Chondrocyte (in vitro differentiated cells): ENCODE results near the gene BICDL1. TPM values are rescaled to one million over a fixed set of nuclear protein-coding genes. Genes with fewer than 3 reads are reported as not detected.

Source experiments
- DNase-seq: peaks from one replicate; pipeline ENCODE4 v3.0.0; 2021; ENCODE audit warnings: mixed read lengths, low spot score
- H3K27ac Mint-ChIP-seq: one replicate; pipeline ENCODE4 v1.8.0; 2021; ENCODE audit warnings: mild to moderate bottlenecking, moderate library complexity, mixed read lengths; ENCODE audit not compliant: unreplicated experiment
- H3K27me3 Mint-ChIP-seq: 2 replicates; pipeline ENCODE4 v1.8.0; 2021; ENCODE audit warnings: low read depth, mixed read lengths
- H3K36me3 Mint-ChIP-seq: 2 replicates; pipeline ENCODE4 v1.8.0; 2021; ENCODE audit warnings: low read depth, mixed read lengths
- H3K4me1 Mint-ChIP-seq: 2 replicates; pipeline ENCODE4 v1.8.0; 2021; ENCODE audit warnings: low read depth, mild to moderate bottlenecking, mixed read lengths
- H3K4me3 Mint-ChIP-seq: one replicate; pipeline ENCODE4 v1.8.0; 2021; ENCODE audit warnings: mild to moderate bottlenecking, moderate library complexity, mixed read lengths; ENCODE audit not compliant: unreplicated experiment
- H3K9me3 Mint-ChIP-seq: 2 replicates; pipeline ENCODE4 v1.8.0; 2021; ENCODE audit warnings: low read depth, mixed read lengths
- CTCF ChIP-seq: fragments of 200-600 bp; sonication (generic); IDR thresholded peaks from 2 replicates; pipeline ENCODE4 v1.5.0; 2021; ENCODE audit warnings: antibody characterized with exemption, mild to moderate bottlenecking, moderate library complexity
- total RNA-seq: library from RNA; stranded (reverse); gene quantifications from 3 replicates; pipeline ENCODE4 v1.2.1, GENCODE V29; 2021

BICDL1 gene
- total RNA-seq, 1 donor from 2014 or later: 0.45 TPM

GRCh38 chr12:120132863-120133385 is 143.9 kb downstream of the BICDL1 start:
- Mint-ChIP-seq H3K9me3 (no peaks in the 10 kb centered on the region), H3K36me3 (peaks cover 49% of the 10 kb centered on the region), H3K4me3 (no peak overlapping the region), H3K27me3 (no peaks in the 10 kb centered on the region), H3K27ac (no peak overlapping the region), H3K4me1 (no peaks in the 10 kb centered on the region)
- TF ChIP-seq CTCF: no peak
- DNase-seq: no peak

GRCh38 chr12:120134307-120134980 is 145.4 kb downstream of the BICDL1 start:
- no peak for DNase-seq
- Mint-ChIP-seq H3K4me3 (no peak overlapping the region), H3K27me3 (no peaks in the 10 kb centered on the region), H3K36me3 (peaks cover 47% of the 10 kb centered on the region), H3K27ac (no peak overlapping the region), H3K9me3 (no peaks in the 10 kb centered on the region), H3K4me1 (no peaks in the 10 kb centered on the region)
- TF ChIP-seq CTCF: no peak

GRCh38 chr12:120136093-120136770 is 147.2 kb downstream of the BICDL1 start:
- H3K4me1 Mint-ChIP-seq: peaks cover 13% of the 10 kb centered on the region
- no peak for TF ChIP-seq CTCF
- peaks cover 55% of the 10 kb centered on the region for H3K36me3 Mint-ChIP-seq
- no peak for DNase-seq
- no peak overlapping the region for H3K27ac Mint-ChIP-seq
- no peaks in the 10 kb centered on the region for H3K9me3 Mint-ChIP-seq
- H3K27me3 Mint-ChIP-seq: no peaks in the 10 kb centered on the region
- no peak overlapping the region for H3K4me3 Mint-ChIP-seq

- no peaks in the 10 kb centered on the region for H3K27me3 Mint-ChIP-seq
- no peak for TF ChIP-seq CTCF
- no peak overlapping the region for H3K4me3 Mint-ChIP-seq
- H3K36me3 Mint-ChIP-seq: peaks cover 60% of the 10 kb centered on the region
- H3K27ac Mint-ChIP-seq: no peak overlapping the region
- no peaks in the 10 kb centered on the region for H3K9me3 Mint-ChIP-seq
- no peak for DNase-seq
- H3K4me1 Mint-ChIP-seq: peaks cover 16% of the 10 kb centered on the region
These were observed 148.8 kb downstream of the BICDL1 start for GRCh38 chr12:120137833-120138232.

GRCh38 chr12:120138366-120138765 is 149.3 kb downstream of the BICDL1 start:
- DNase-seq: no peak
- no peak for TF ChIP-seq CTCF
- H3K9me3 Mint-ChIP-seq: no peaks in the 10 kb centered on the region
- H3K27ac Mint-ChIP-seq: no peak overlapping the region
- H3K36me3 Mint-ChIP-seq: peaks cover 62% of the 10 kb centered on the region
- H3K4me3 Mint-ChIP-seq: no peak overlapping the region
- H3K4me1 Mint-ChIP-seq: peaks cover 16% of the 10 kb centered on the region
- H3K27me3 Mint-ChIP-seq: no peaks in the 10 kb centered on the region
